SKM-1 treated with dmso at 0.1 percent for 144 hours (cell line): ENCODE data around the gene MTCL1.

Experiments
- DNase-seq: peaks from one replicate; lab custom pipeline; 2025; ENCODE audit not compliant: unreplicated experiment; lab: John Stamatoyannopoulos, UW

Gene MTCL1

GRCh38 chr18:8856212-8856611, 150.9 kb downstream of the MTCL1 start:
- no peak for DNase-seq

GRCh38 chr18:8856769-8857393, 151.5 kb downstream of the MTCL1 start:
- DNase-seq = no peak

- DNase-seq = no peak
Observed at GRCh38 chr18:8857806-8858205, 152.4 kb downstream of the MTCL1 start.

GRCh38 chr18:8858888-8859511, 153.6 kb downstream of the MTCL1 start:
- no peak for DNase-seq

GRCh38 chr18:8860845-8861642, 155.7 kb downstream of the MTCL1 start:
- DNase-seq = no peak

GRCh38 chr18:8863427-8863826, 158.1 kb downstream of the MTCL1 start:
- no peak for DNase-seq

- no peak for DNase-seq
Observed at GRCh38 chr18:8865934-8866333, 160.6 kb downstream of the MTCL1 start.

GRCh38 chr18:8866679-8867078, 161.3 kb downstream of the MTCL1 start:
- no peak for DNase-seq

GRCh38 chr18:8868276-8868675, 162.9 kb downstream of the MTCL1 start:
- no peak for DNase-seq

- no peak for DNase-seq
Observed at GRCh38 chr18:8868779-8869415, 163.5 kb downstream of the MTCL1 start.

GRCh38 chr18:8869696-8870095, 164.3 kb downstream of the MTCL1 start:
- DNase-seq = no peak

GRCh38 chr18:8870528-8870927, 165.2 kb downstream of the MTCL1 start:
- no peak for DNase-seq

GRCh38 chr18:8871489-8871888, 166.1 kb downstream of the MTCL1 start:
- no peak for DNase-seq

- DNase-seq = no peak
Observed at GRCh38 chr18:8874872-8875271, 169.5 kb downstream of the MTCL1 start.

- DNase-seq = no peak
Observed at GRCh38 chr18:8876887-8877286, 171.5 kb downstream of the MTCL1 start.

- no peak for DNase-seq
Observed at GRCh38 chr18:8881103-8881502, 175.7 kb downstream of the MTCL1 start.
